Motor neuron (in vitro differentiated cells): ENCODE data around the gene TESK2. TPM values are rescaled to one million over a fixed set of nuclear protein-coding genes. Genes with fewer than 3 reads are reported as not detected.

Source experiments
- ATAC-seq, 8 experiments: fragments of 200-7000 bp; cut with Tn5 transposase; replicated peaks in 6 of 8; 2 replicates each; pipeline ENCODE4 v1.8.0; 2021; ENCODE audit warnings: mild to moderate bottlenecking in 8 of 8, moderate library complexity in 8 of 8
- H3K27ac ChIP-seq, 2 donors: fragments of 250-450 bp; sonication (Bioruptor Pico); 2 replicates each; pipeline ENCODE4 v1.9.0; 2021; ENCODE audit warnings: antibody characterized with exemption in 2 of 2, mild to moderate bottlenecking in 2 of 2, moderate library complexity in 1 of 2
- H3K4me1 ChIP-seq, 2 donors: fragments of 250-450 bp; sonication (Bioruptor Pico); replicated peaks in 1 of 2; 2 replicates each; pipeline ENCODE4 v1.6.1; 2021; ENCODE audit warnings: antibody characterized with exemption in 2 of 2, mild to moderate bottlenecking in 2 of 2, moderate library complexity in 1 of 2
- H3K4me3 ChIP-seq, 5 donors: fragments of 250-450 bp; sonication (Bioruptor Pico); 2 replicates each; pipeline ENCODE4 v1.9.0; 2021; ENCODE audit warnings: antibody characterized with exemption in 5 of 5, mild to moderate bottlenecking in 5 of 5, moderate library complexity in 4 of 5
- WGBS, 10 experiments: fragments of 450-650 bp; shearing (Covaris generic); methylation state at CpG; one replicate each; pipeline ENCODE4 v1.0.0; 2022; 5-methylcytosine and 5-hydroxymethylcytosine counted together
- in situ Hi-C, 9 experiments: fragments of 400-800 bp; cut with MboI; loops; one replicate each; pipeline ENCODE4 v1.15.0; 2021; ENCODE audit warnings: low sequenced_read_pairs in 9 of 9, low pct_unique_long_range_greater_than_20kb in 2 of 9; ENCODE audit not compliant: unreplicated experiment in 9 of 9
- total RNA-seq, 8 experiments: library from RNA; unstranded; fragments of 300-600 nt; gene quantifications; 2 replicates each; pipeline versions ENCODE4 v1.2.3 to v1.2.4, GENCODE V29; 2022

The TESK2 gene
- total RNA-seq, 8 experiments from 2014 or later = 1.1 to 17.3 (median 2.0) TPM

DNA sequence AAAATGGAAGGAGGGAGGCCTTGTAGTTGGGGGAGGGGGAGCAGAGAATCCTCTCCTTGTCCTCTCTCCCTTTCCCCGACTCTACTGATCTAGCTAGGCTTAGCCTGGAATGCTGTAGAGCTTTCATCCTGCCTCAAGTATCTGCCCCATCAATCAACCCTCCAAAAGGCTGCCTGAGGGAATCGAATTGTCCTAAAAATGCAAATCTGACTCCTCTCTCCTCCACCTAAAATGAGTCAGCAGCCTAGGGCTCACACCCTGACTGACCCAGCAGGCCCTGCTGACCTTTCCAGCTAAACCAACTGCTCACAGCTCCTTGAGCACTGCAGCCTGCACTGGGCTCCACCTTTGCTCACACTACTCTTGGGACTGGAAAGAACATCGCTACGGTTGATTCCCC is 161.5 kb downstream of the TESK2 start:
- H3K27ac ChIP-seq = no peak overlapping the region
- peak in 3 of 8 experiments; percentile 65 to 84 (median 78) for ATAC-seq

DNA sequence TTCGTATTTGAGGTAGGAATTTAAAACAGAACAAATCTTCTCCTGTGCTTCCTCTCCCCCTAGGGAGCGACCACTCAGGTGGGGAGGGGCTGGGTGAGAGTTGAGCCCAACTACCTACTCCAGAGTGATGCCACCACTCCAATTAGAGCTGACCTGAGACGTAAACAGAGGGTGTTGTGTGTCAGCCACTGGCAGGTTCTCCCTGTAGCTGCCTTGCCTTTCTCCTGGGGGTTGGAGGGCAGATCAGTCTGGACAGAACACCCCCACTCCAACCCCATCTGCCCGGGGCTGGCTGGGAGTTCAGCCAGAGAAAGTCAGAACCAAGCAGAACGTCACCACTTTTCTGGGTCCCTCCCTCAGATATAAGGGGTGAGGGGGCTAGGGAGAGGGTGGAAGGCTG is 162.3 kb downstream of the TESK2 start:
- peak in 1 of 8 experiments; percentile 1 for ATAC-seq
- 0 to 66% (median 29%) methylated on average over 1 to 5 of the region's 5 CpGs; no CpG with 5 or more reads in 3 of the 10 experiments for WGBS, 10 experiments
- H3K27ac ChIP-seq = no peak overlapping the region

More for the DNA sequence above, 161.5 kb downstream of the TESK2 start:
- Histone ChIP-seq H3K4me1 (peaks cover 25 to 37% of the 10 kb centered on the region in 2 donors), H3K4me3 (no peak overlapping the region)
- in situ Hi-C loops = no loop called here
- WGBS, 10 experiments = 0 to 53% (median 10%) methylated on average over 1 to 3 of the region's 4 CpGs; no CpG with 5 or more reads in 3 of the 10 experiments

DNA sequence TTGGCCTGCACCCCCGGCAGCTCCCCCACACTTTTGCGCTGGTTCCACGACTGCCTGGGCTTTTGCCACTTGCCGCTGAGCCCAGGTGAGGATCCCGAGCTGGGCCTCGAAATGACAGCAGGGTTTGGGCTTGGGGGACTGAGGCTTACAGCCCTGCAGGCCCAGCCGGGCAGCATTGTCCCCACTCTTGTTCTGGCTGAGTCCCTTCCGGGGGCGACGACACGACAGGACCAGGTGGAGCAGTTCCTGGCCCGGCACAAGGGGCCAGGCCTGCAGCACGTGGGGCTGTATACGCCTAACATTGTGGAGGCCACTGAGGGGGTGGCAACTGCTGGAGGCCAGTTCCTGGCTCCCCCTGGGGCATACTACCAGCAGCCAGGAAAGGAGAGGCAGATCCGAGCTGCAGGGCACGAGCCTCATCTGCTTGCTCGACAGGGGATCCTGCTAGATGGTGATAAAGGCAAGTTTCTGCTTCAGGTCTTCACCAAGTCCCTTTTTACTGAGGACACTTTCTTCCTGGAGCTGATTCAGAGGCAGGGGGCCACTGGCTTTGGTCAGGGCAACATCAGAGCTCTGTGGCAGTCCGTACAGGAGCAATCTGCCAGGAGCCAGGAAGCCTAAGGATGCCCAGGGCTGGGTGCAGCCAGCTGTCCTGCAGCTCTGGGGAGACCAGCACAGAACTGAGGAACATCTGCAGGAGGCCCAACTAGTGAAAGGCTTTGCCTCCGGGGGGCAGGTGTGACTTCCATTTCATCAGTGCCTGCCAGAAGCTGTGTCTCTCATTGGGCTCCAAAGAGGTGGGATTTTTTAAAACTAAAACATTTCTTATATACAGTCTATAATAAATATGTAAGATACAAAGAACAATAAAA is 163.1 kb downstream of the TESK2 start:
- H3K4me1 ChIP-seq = peaks cover 25 to 37% of the 10 kb centered on the region in 2 donors
- peak overlapping the region in 4 of 5 donors; percentile 32 to 42 (median 34) for H3K4me3 ChIP-seq
- H3K27ac ChIP-seq = no peak overlapping the region
- peak in 5 of 8 experiments; percentile 2 to 19 (median 12) for ATAC-seq
- in situ Hi-C loops = no loop called here
- WGBS, 10 experiments = 10 to 84% (median 32%) methylated on average over 1 to 17 of the region's 19 CpGs; no CpG with 5 or more reads in 3 of the 10 experiments

More for the DNA sequence above, 162.3 kb downstream of the TESK2 start:
- in situ Hi-C loops = no loop called here
- Histone ChIP-seq H3K4me3 (no peak overlapping the region), H3K4me1 (peaks cover 25 to 37% of the 10 kb centered on the region in 2 donors)

DNA sequence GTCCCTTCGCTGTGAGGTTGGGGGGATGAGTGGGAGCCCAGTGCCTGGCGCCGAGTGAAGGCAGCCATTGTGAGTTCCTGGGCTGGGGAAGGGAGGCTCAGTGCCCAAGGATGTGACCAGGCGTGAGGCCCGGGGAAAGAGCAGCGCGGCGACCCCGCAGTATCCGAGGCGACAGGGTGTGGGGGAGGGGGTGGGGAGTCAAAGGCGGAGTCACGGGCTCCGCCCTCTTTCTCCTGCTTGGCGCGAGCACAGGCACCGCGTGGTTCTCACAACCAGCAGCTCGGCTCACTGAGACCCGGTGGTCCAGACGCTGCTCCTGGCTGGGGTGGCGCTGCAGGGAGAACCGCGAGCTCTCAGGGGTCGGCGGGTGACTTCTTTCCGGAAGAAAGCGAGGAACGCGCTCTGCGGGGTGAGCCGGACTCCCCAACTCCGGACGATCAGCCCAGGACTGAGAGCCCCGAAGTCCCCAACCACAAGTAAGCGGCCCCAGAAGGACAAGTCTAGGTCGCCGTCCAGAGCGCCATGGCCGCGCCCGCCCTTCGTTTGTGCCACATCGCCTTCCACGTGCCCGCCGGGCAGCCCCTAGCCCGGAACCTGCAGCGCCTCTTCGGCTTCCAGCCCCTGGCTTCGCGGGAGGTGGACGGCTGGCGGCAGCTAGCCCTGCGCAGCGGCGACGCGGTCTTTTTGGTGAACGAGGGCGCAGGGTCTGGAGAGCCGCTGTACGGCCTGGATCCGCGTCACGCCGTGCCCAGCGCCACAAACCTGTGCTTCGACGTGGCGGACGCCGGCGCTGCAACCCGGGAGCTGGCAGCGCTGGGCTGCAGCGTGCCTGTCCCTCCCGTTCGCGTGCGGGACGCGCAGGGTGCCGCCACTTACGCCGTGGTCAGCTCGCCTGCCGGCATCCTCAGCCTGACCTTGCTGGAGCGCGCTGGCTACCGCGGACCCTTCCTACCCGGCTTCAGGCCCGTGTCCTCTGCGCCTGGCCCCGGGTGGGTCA is 164.0 kb downstream of the TESK2 start, which contains the start of gene HPDL:
HPDL (plus strand) TSS at position 269 of the 997 bp plus-strand sequence; CDS start at position 523, 254 bp downstream.
- in situ Hi-C loops = no loop called here

DNA sequence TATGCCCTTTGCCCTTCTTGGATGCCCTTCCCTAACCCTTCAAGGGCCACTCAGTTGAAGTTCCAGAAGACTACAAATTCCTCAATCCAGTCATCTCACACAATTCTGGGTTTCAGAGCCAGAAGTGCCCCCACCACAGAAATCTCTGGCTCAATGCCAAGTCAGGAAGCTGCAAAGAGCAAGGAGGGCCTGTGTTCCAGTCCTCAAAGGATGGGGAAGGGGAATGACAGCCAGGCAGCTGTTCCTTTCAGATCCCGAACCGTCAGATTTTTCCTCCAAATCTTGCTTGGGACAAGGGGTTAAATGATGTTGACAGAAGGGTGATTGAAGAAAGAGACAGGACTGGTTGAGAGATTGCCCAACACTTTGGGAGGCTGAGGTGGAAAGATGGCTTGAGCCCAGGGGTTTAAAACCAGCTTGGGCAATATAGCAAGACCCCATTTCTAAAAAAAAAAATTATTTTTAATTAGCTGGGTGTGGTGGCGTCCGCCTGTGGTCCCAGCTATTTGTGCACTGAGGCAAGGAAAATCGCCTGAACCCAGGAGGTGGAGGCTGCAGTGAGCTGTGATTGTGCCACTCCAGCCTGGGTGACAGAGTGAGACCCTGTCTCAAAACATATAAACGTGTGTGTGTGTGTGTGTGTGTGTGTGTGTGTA is 165.0 kb downstream of the TESK2 start:
- Histone ChIP-seq H3K4me1 (peaks cover 25 to 37% of the 10 kb centered on the region in 2 donors), H3K27ac (peak overlapping the region in 1 of 2 donors; percentile 15), H3K4me3 (peak overlapping the region in 4 of 5 donors; percentile 32 to 42 (median 34))
- WGBS, 10 experiments = 0 to 73% (median 58%) methylated on average over 1 to 6 of the region's 6 CpGs; no CpG with 5 or more reads in 3 of the 10 experiments
- ATAC-seq = peak in 5 of 8 experiments; percentile 5 to 11 (median 7)
- in situ Hi-C loops = no loop called here

More for the DNA sequence above, 164.0 kb downstream of the TESK2 start, which contains the start of gene HPDL:
- H3K4me3 ChIP-seq = peak within 1 kb of the TSS; percentile 16 to 42 (median 33)
- H3K4me1 ChIP-seq = peaks cover 25 to 37% of the 10 kb centered on the region in 2 donors
- peak within 1 kb of the TSS in 1 of 2 donors; percentile 15 for H3K27ac ChIP-seq
- 0 to 58% (median 10%) methylated on average over 3 to 29 of the region's 96 CpGs; no CpG with 5 or more reads in 6 of the 10 experiments for WGBS, 10 experiments
- ATAC-seq = peak; percentile 46 to 94 (median 92)

DNA sequence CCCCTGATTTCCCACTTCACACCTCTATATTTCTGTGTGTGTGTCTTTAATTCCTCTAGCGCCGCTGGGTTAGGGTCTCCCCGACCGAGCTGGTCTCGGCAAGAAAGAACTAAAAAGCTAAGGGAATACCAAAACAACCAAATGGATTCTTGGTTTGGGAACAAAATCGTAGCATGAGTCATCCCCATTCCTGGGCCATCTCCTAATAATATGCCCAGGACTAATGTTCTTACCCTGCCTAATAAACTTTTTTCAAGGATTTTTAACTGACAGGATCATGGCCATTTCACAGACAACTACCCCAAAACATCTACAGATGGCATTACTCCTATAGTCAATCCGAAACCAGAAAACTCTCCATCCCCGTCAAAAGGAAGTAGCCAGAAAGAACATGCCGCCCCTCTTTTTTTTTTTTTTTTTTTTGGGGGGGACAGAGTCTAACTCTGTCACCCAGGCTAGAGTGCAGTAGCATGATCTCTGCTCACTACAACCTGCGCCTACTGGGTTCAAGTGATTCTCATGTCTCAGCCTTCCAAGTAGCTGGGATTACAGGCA is 168.4 kb downstream of the TESK2 start:
- peaks cover 10 to 18% of the 10 kb centered on the region in 2 donors for H3K4me1 ChIP-seq
- no peak for ATAC-seq
- in situ Hi-C loops = loop anchor here in 3 of 9 experiments (25.0 kb wide), 3 partner anchors 310 to 585 kb away; partner anchors contain the start of genes HECTD3 (in 1 of the 3), KIF2C (in 1 of the 3), PTCH2 (in 1 of the 3) and RNU5D-1 (in 1 of the 3)
- no peak overlapping the region for H3K27ac ChIP-seq
- no peak overlapping the region for H3K4me3 ChIP-seq
- 57 to 100% (median 89%) methylated on average over 1 to 10 of the region's 10 CpGs; no CpG with 5 or more reads in 2 of the 10 experiments for WGBS, 10 experiments

DNA sequence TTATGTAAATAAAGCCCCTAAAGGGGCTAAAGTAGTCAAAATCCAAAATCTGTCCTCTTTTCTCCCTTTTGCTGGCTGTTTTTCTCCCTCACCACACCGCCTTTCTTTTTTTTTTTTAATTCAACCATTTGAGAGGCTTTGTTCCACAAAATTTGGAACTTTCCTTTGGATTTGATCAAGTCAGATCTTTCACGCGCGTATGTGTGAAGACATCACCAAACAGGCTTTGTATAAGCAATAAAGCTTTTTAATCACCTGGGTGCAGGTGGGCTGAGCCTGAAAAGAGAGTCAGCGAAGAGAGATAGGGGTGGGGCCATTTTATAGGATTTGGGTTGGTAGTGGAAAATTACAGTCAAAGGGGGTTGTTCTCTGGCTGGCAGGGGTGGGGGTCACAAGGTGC is 169.5 kb downstream of the TESK2 start:
- Histone ChIP-seq H3K27ac (no peak overlapping the region), H3K4me1 (peaks cover 8 to 12% of the 10 kb centered on the region in 2 donors), H3K4me3 (no peak overlapping the region)
- WGBS, 10 experiments = 72 to 90% (median 84%) methylated on average over 1 to 5 of the region's 5 CpGs
- in situ Hi-C loops = loop anchor here in 3 of 9 experiments (25.0 kb wide), 3 partner anchors 309 to 584 kb away; partner anchors contain the start of genes HECTD3 (in 1 of the 3), KIF2C (in 1 of the 3), PTCH2 (in 1 of the 3) and RNU5D-1 (in 1 of the 3)
- ATAC-seq = no peak

DNA sequence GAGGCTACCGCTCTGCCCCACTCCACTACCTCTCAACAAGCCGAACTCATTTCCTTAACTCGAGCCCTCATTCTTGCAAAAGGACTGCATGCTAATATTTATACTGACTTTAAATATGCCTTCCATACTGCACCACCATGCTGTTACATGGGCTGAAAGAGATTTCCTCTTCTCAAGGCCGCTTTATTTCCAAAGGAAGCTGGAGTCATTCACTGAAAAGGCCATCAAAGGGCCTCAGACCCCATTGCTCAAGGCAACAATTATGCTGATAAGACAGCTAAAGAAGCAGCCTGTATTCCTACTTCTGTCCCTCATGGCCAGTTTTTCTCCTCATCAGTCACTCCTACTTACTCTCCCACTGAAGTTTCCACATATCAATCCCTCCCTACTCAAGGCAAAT is 171.2 kb downstream of the TESK2 start:
- WGBS, 10 experiments = 40 to 100% (median 84%) methylated on average over 1 to 4 of the region's 4 CpGs; no CpG with 5 or more reads in 1 of the 10 experiments
- no peak overlapping the region for H3K27ac ChIP-seq
- no peak for ATAC-seq
- no peak overlapping the region for H3K4me3 ChIP-seq
- peaks cover 3 to 6% of the 10 kb centered on the region in 2 donors for H3K4me1 ChIP-seq
- in situ Hi-C loops = loop anchor here in 3 of 9 experiments (25.0 kb wide), 3 partner anchors 307 to 582 kb away; partner anchors contain the start of genes HECTD3 (in 1 of the 3), KIF2C (in 1 of the 3), PTCH2 (in 1 of the 3) and RNU5D-1 (in 1 of the 3)

DNA sequence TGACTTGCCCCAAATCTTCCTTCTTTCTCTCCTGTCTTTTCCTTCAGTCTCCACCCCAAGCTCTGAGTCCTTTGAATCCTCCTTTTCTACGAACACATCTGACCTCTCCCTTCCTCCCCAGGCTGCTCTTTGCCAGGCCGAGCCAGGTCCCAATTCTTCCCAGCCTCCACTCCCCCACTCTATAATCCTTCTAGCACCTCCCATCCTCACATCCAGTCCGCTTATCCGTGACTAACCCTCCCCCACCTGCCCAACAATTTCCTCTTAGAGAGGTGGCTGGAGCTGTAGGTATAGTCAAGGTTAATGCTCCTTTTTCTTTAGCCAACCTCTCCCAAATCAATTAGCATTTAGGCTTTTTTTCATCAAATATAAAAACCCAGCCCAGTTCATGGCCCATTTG is 173.8 kb downstream of the TESK2 start:
- in situ Hi-C loops = loop anchor here in 3 of 9 experiments (25.0 kb wide), 3 partner anchors 305 to 580 kb away; partner anchors contain the start of genes HECTD3 (in 1 of the 3), KIF2C (in 1 of the 3), PTCH2 (in 1 of the 3) and RNU5D-1 (in 1 of the 3)
- ATAC-seq = no peak
- 25 to 89% (median 61%) methylated on average over 1 to 4 of the region's 4 CpGs; no CpG with 5 or more reads in 2 of the 10 experiments for WGBS, 10 experiments

DNA sequence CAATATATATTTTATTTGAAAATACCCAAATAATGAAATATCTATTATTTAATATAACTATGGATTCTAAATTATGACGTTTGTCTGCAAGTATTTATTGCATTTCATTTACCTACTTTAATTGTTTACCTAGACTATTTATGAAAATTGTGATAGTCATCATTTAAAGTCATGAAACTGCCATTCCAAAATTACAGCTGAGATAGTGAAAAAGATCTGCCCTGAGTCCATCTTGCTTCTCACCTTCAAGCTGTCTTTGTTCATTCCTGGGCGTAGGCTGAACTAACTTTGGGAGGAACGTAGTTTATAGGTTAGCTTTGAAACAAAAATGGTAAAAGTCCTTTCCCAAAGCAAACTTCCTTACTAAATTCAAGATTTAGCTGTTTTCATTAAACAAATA is 176.7 kb downstream of the TESK2 start:
- H3K4me3 ChIP-seq = no peak overlapping the region
- 39 to 93% (median 87%) methylated on average over 1 to 3 of the region's 3 CpGs; no CpG with 5 or more reads in 1 of the 10 experiments for WGBS, 10 experiments
- in situ Hi-C loops = loop anchor here in 3 of 9 experiments (25.0 kb wide), 3 partner anchors 302 to 577 kb away; partner anchors contain the start of genes HECTD3 (in 1 of the 3), KIF2C (in 1 of the 3), PTCH2 (in 1 of the 3) and RNU5D-1 (in 1 of the 3)
- H3K4me1 ChIP-seq = no peaks in the 10 kb centered on the region
- no peak overlapping the region for H3K27ac ChIP-seq
- no peak for ATAC-seq

More for the DNA sequence above, 173.8 kb downstream of the TESK2 start:
- H3K27ac ChIP-seq = no peak overlapping the region
- no peak overlapping the region for H3K4me3 ChIP-seq
- H3K4me1 ChIP-seq = peaks cover 3 to 6% of the 10 kb centered on the region in 2 donors

DNA sequence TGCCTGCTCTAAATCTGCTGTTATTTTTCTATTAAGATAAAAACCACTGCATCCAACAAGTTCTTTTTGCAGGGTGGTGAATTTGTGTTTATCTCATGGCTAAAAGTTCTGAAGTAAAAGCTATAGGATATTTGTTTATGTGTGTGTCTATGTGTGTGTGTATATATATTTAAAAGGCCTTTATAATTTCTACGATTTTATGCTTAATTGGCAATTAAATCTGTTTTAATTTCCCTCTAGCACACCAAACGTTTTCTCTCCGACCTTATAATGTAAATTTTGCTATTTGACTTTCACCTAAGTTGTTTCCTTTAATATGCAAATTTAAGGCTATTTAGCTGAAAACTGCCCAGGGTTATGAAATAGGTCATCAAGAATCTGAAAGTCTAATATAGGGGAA is 184.1 kb downstream of the TESK2 start:
- H3K27ac ChIP-seq = no peak overlapping the region
- WGBS, 10 experiments = 19 to 55% (median 33%) methylated on average over 3 of the region's 3 CpGs
- ATAC-seq = no peak
- H3K4me1 ChIP-seq = peaks cover 7 to 18% of the 10 kb centered on the region in 2 donors
- in situ Hi-C loops = loop anchor here in 4 of 9 experiments (10.0 to 25.0 kb wide), 4 partner anchors 292 to 570 kb away; partner anchors contain the start of genes HECTD3 (in 3 of the 4), UROD (in 3 of the 4), KIF2C (in 1 of the 4) and PTCH2 (in 1 of the 4)
- H3K4me3 ChIP-seq = no peak overlapping the region
